ENCODE data around the gene RALBP1.

DNA sequence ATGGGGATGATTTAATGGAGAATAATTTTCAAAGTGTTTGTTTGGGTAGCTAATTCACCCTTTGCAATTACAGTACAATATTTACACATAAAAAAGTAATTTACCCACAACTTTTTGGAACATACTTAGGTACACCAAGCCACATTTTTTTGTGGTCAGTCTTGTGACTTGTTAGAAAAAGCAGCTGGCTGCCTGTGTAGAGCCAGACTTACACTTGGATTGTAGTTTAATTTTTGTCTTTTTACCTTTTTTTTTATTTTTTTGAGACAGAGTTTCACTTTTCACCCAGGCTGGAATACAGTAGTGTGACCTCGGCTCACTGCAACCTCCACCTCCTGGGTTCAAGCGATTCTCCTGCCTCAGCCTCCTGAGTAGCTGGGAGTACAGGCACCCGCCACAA lies 45.4 kb downstream of the RALBP1 start:
- TF ChIP-seq, protein P1, sequence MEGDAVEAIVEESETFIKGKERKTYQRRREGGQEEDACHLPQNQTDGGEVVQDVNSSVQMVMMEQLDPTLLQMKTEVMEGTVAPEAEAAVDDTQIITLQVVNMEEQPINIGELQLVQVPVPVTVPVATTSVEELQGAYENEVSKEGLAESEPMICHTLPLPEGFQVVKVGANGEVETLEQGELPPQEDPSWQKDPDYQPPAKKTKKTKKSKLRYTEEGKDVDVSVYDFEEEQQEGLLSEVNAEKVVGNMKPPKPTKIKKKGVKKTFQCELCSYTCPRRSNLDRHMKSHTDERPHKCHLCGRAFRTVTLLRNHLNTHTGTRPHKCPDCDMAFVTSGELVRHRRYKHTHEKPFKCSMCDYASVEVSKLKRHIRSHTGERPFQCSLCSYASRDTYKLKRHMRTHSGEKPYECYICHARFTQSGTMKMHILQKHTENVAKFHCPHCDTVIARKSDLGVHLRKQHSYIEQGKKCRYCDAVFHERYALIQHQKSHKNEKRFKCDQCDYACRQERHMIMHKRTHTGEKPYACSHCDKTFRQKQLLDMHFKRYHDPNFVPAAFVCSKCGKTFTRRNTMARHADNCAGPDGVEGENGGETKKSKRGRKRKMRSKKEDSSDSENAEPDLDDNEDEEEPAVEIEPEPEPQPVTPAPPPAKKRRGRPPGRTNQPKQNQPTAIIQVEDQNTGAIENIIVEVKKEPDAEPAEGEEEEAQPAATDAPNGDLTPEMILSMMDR (IDR thresholded peaks at IDR 0.05) = no peak
- TF ChIP-seq POLR2A (IDR thresholded peaks at IDR 0.05) (no peak), EP300 (IDR thresholded peaks at IDR 0.05) (no peak)
